ENCODE measurements around the gene DHH. TPM values are rescaled to one million over a fixed set of nuclear protein-coding genes. Genes with fewer than 3 reads are reported as not detected.

DHH gene
- total RNA-seq, 1 donor from 2014 or later: 1.5 TPM

- intact Hi-C loops (cut with DNase I): loop anchor here (10.0 kb wide), 1 partner anchor 64 kb away; no protein-coding TSS in a partner anchor
- Histone ChIP-seq H3K36me3 (no peaks in the 10 kb centered on the region), H3K27ac (peak overlapping the region; percentile 96), H3K4me1 (peaks cover 41% of the 10 kb centered on the region), H3K4me3 (peak overlapping the region; percentile 96 to 98), H3K9me3 (no peaks in the 10 kb centered on the region), H3K27me3 (no peaks in the 10 kb centered on the region)
- no peak for DNase-seq (ENCODE audit: extremely low spot score in 2 of 2)
- TF ChIP-seq CTCF (IDR thresholded peaks at IDR 0.05) (no peak), POLR2A (IDR thresholded peaks at IDR 0.05) (no peak), POLR2AphosphoS5 (IDR thresholded peaks at IDR 0.05; ENCODE audit: insufficient read depth in 1 of 2, low read depth in 1 of 2) (no peak)
These were observed 33.4 kb downstream of the DHH start for GRCh38 chr12:49061157-49061650.

- Histone ChIP-seq H3K36me3 (no peaks in the 10 kb centered on the region), H3K4me1 (peaks cover 48% of the 10 kb centered on the region), H3K4me3 (peak within 1 kb of the TSS; percentile 96 to 98), H3K9me3 (no peaks in the 10 kb centered on the region), H3K27me3 (no peaks in the 10 kb centered on the region), H3K27ac (peak within 1 kb of the TSS; percentile 96)
- TF ChIP-seq CTCF (IDR thresholded peaks at IDR 0.05): peak in 2 of 3 experiments; percentile 21 to 54
- TF ChIP-seq POLR2A (IDR thresholded peaks at IDR 0.05): no peak
- peak; percentile 94 to 96 for TF ChIP-seq POLR2AphosphoS5 (IDR thresholded peaks at IDR 0.05; ENCODE audit: insufficient read depth in 1 of 2, low read depth in 1 of 2)
- intact Hi-C loops (cut with DNase I): loop anchor here (10.0 kb wide), 1 partner anchor 64 kb away; no protein-coding TSS in a partner anchor
- DNase-seq (ENCODE audit: extremely low spot score in 2 of 2): no peak
These were observed 34.1 kb downstream of the DHH start, which contains the start of gene KMT2D for GRCh38 chr12:49060237-49061156. KMT2D (minus strand) TSS chr12:49060794; CDS start chr12:49055324, 5,470 bp downstream.

DNA sequence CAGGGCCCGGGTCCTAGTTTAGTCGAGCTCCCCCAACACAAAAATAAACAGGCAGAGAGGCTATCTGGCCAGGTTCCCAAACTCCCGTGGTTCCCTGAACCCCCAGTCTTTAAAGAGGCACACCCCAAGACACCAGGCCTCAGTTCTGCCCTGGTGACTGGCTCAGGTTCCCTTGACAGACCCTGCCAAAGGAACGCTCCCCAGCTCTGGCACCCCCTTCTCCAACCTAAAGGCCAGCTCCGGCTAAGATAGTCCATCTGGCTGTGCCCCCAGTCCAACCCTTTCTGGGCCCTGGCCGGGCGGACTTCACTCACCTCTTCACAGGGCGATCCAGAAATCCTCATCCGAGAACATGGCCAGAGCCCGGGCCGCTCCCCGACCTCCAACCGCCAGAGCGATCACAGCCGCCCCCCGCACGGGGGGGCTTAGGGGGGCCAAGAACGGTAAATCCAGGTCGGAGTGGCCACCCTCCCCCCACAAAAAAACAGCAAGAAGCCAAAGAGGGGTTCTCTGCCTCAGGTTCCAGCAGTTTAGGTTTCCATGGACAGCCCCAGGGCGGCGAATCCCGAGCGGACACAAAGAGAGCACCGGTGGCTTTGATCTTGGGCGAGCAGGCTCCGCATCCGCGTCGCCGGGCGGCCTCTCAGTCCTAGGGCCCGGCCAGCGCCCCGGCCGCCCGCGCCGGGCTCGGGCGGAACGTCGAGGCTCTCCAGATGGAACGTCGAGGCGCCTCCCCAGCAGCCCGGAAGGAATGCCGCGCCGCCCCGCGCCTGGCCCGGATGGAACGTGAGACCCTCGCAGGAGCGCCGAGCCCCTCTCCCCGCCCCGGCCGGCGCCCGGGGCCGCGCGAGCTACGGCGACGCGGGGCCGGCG, 35.1 kb downstream of the DHH start:
- peaks cover 56% of the 10 kb centered on the region for H3K4me1 ChIP-seq
- TF ChIP-seq POLR2AphosphoS5 (IDR thresholded peaks at IDR 0.05; ENCODE audit: insufficient read depth in 1 of 2, low read depth in 1 of 2) (no peak), CTCF (IDR thresholded peaks at IDR 0.05) (no peak), POLR2A (IDR thresholded peaks at IDR 0.05) (no peak)
- H3K27me3 ChIP-seq: no peaks in the 10 kb centered on the region
- no peaks in the 10 kb centered on the region for H3K9me3 ChIP-seq
- no peak for DNase-seq (ENCODE audit: extremely low spot score in 2 of 2)
- peaks cover 0 to 3% of the 10 kb centered on the region in 2 donors for H3K36me3 ChIP-seq
- peak overlapping the region; percentile 96 for H3K27ac ChIP-seq
- peak overlapping the region; percentile 96 to 98 for H3K4me3 ChIP-seq
- intact Hi-C loops (cut with DNase I): loop anchor here (10.0 kb wide), 1 partner anchor 65 kb away; no protein-coding TSS in a partner anchor

- no peak for DNase-seq (ENCODE audit: extremely low spot score in 2 of 2)
- Histone ChIP-seq H3K4me3 (peak overlapping the region; percentile 96 to 98), H3K4me1 (peaks cover 60% of the 10 kb centered on the region), H3K36me3 (peaks cover 0 to 9% of the 10 kb centered on the region in 2 donors), H3K9me3 (no peaks in the 10 kb centered on the region), H3K27me3 (no peaks in the 10 kb centered on the region), H3K27ac (peak overlapping the region; percentile 96)
- intact Hi-C loops (cut with DNase I): no loop called here
- TF ChIP-seq CTCF (IDR thresholded peaks at IDR 0.05): no peak
- TF ChIP-seq POLR2AphosphoS5 (IDR thresholded peaks at IDR 0.05; ENCODE audit: insufficient read depth in 1 of 2, low read depth in 1 of 2): no peak
- TF ChIP-seq POLR2A (IDR thresholded peaks at IDR 0.05): no peak
These were observed 35.6 kb downstream of the DHH start for GRCh38 chr12:49059045-49059298.

Measured in vagina (tissue), 2 donors.